ENCODE results near the gene CBLB. TPM values are rescaled to one million over a fixed set of nuclear protein-coding genes. Genes with fewer than 3 reads are reported as not detected.

Gene CBLB
- total RNA-seq, 6 experiments from 2014 or later: 9.4 to 21.4 (median 18.2) TPM

- TF ChIP-seq CTCF (IDR thresholded peaks at IDR 0.05): no peak
- no peak for TF ChIP-seq POLR2A (IDR thresholded peaks at IDR 0.05)
- Histone ChIP-seq H3K27me3 (no peaks in the 10 kb centered on the region), H3K27ac (no peak overlapping the region), H3K4me3 (no peak overlapping the region), H3K36me3 (no peaks in the 10 kb centered on the region), H3K9me3 (no peaks in the 10 kb centered on the region), H3K4me1 (peaks cover 0 to 9% (median 4%) of the 10 kb centered on the region in 4 donors)
- WGBS (ENCODE audit: insufficient coverage, low coverage, low lambda C conversion rate, missing lambda C conversion rate): 81% methylated on average over 3 of the region's 3 CpGs
- intact Hi-C loops (cut with DNase I): no loop called here
- DNase-seq (no peak), ATAC-seq (peak in 1 of 4 donors; percentile 20)
These were observed 6.6 kb downstream of the CBLB start for GRCh38 chr3:105862217-105862616.

DNA sequence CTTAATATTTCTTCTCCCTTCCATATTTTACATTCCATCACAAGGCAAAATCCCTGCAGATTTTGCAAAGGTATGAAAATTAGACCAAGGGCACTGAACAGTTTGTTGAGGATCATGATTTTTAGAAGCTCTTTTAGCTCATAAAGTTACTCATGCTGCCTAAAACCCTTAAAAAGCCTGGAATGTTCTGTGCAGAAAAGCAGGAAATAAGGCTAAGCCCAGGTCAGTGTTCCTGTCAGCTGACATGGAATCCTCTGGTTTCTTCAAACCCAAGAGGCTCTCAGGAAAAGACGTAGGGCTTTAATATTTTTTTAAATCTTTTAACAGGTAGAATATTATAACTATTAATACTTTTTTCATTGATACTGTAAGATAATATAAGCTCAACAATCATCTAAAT is 8.2 kb downstream of the CBLB start:
- 53% methylated on average over 1 of the region's 1 CpG for WGBS (ENCODE audit: insufficient coverage, low coverage, low lambda C conversion rate, missing lambda C conversion rate)
- intact Hi-C loops (cut with DNase I): no loop called here
- peak in 1 of 4 donors; percentile 31 for ATAC-seq

GRCh38 chr3:105858017-105858416 is 10.8 kb downstream of the CBLB start:
- ATAC-seq (no peak), DNase-seq (no peak)
- H3K4me3 ChIP-seq: no peak overlapping the region
- peaks cover 0 to 3% (median 0%) of the 10 kb centered on the region in 4 donors for H3K36me3 ChIP-seq
- H3K27ac ChIP-seq: no peak overlapping the region
- no peaks in the 10 kb centered on the region for H3K4me1 ChIP-seq
- intact Hi-C loops (cut with DNase I): no loop called here
- WGBS (ENCODE audit: insufficient coverage, low coverage, low lambda C conversion rate, missing lambda C conversion rate): 93% methylated on average over 3 of the region's 3 CpGs
- TF ChIP-seq POLR2A (IDR thresholded peaks at IDR 0.05): no peak
- H3K9me3 ChIP-seq: no peaks in the 10 kb centered on the region
- H3K27me3 ChIP-seq: no peaks in the 10 kb centered on the region

More for the DNA sequence above, 8.2 kb downstream of the CBLB start:
- H3K9me3 ChIP-seq: no peaks in the 10 kb centered on the region
- H3K36me3 ChIP-seq: no peaks in the 10 kb centered on the region
- no peak overlapping the region for H3K27ac ChIP-seq
- TF ChIP-seq CTCF (IDR thresholded peaks at IDR 0.05): no peak
- no peak for TF ChIP-seq POLR2A (IDR thresholded peaks at IDR 0.05)
- H3K27me3 ChIP-seq: no peaks in the 10 kb centered on the region
- peaks cover 0 to under 1% (median 0%) of the 10 kb centered on the region in 4 donors for H3K4me1 ChIP-seq
- H3K4me3 ChIP-seq: no peak overlapping the region
- DNase-seq: no peak

GRCh38 chr3:105857601-105858000 is 11.2 kb downstream of the CBLB start:
- TF ChIP-seq POLR2A (IDR thresholded peaks at IDR 0.05): no peak
- no peak for TF ChIP-seq CTCF (IDR thresholded peaks at IDR 0.05)
- H3K36me3 ChIP-seq: peaks cover 0 to 7% (median 0%) of the 10 kb centered on the region in 4 donors
- no peaks in the 10 kb centered on the region for H3K4me1 ChIP-seq
- DNase-seq: no peak
- H3K27me3 ChIP-seq: no peaks in the 10 kb centered on the region
- H3K9me3 ChIP-seq: no peaks in the 10 kb centered on the region
- intact Hi-C loops (cut with DNase I): no loop called here
- ATAC-seq: no peak
- H3K4me3 ChIP-seq: no peak overlapping the region
- 86% methylated on average over 1 of the region's 1 CpG for WGBS (ENCODE audit: insufficient coverage, low coverage, low lambda C conversion rate, missing lambda C conversion rate)
- H3K27ac ChIP-seq: no peak overlapping the region

- TF ChIP-seq POLR2A (IDR thresholded peaks at IDR 0.05) (no peak), CTCF (IDR thresholded peaks at IDR 0.05) (no peak)
- ATAC-seq: no peak
- H3K27ac ChIP-seq: no peak overlapping the region
- peaks cover 0 to 7% (median 0%) of the 10 kb centered on the region in 4 donors for H3K36me3 ChIP-seq
- no peaks in the 10 kb centered on the region for H3K27me3 ChIP-seq
- no peak for DNase-seq
- no peaks in the 10 kb centered on the region for H3K9me3 ChIP-seq
- no peak overlapping the region for H3K4me3 ChIP-seq
- WGBS (ENCODE audit: insufficient coverage, low coverage, low lambda C conversion rate, missing lambda C conversion rate): 88% methylated on average over 2 of the region's 2 CpGs
- H3K4me1 ChIP-seq: no peaks in the 10 kb centered on the region
- intact Hi-C loops (cut with DNase I): no loop called here
These were observed 12.2 kb downstream of the CBLB start for GRCh38 chr3:105856605-105857004.

Measured in right lobe of liver (tissue), 6 donors.